Panc1 (cell line): ENCODE results near the gene CXCL11. TPM values are rescaled to one million over a fixed set of nuclear protein-coding genes. Genes with fewer than 3 reads are reported as not detected.
A peak's percentile ranks its signal among the peaks of the same experiment; 100 is the strongest.

Experiments used
- ATAC-seq: fragments of 200-7000 bp; cut with Tn5 transposase; 2 replicates; pipeline ENCODE4 v1.9.1; 2020; ENCODE audit warnings: mild to moderate bottlenecking, moderate library complexity
- Bru-seq: library from RNA; stranded (reverse); fragments of 400-500 nt; gene quantifications from one replicate; lab custom pipeline; 2021; lab: Mats Ljungman, UMichigan
- BruChase-seq, 2 experiments: library from RNA; stranded (reverse); fragments of 400-500 nt; gene quantifications; one replicate each; lab custom pipeline; 2021; lab: Mats Ljungman, UMichigan
- BruUV-seq: library from RNA; stranded (reverse); fragments of 400-500 nt; replicated peaks from 2 replicates; lab custom pipeline; 2021; lab: Mats Ljungman, UMichigan
- CTCF ChIA-PET: fragments of 300-600 bp; sonication (Branson Sonifier 250); formaldehyde crosslinking; loops from one replicate; lab custom pipeline; 2022; ENCODE audit warnings: antibody characterized with exemption; lab: Charles Lee
- POLR2A ChIA-PET: fragments of 300-600 bp; sonication (Branson Sonifier 250); formaldehyde crosslinking; loops from one replicate; lab custom pipeline; 2022; ENCODE audit warnings: antibody characterized with exemption; lab: Charles Lee
- DNase-seq: peaks from one replicate; pipeline ENCODE4 v3.0.0-alpha.2; 2010; ENCODE audit warnings: low read depth, low spot score
- H3K27ac ChIP-seq: 2 replicates; pipeline ENCODE4 v1.5.1; 2011; ENCODE audit warnings: mild to moderate bottlenecking, low read length, inconsistent platforms
- H3K27me3 ChIP-seq: fragments of 200-500 bp; sonication (Bioruptor generic); 2 replicates; pipeline ENCODE4 v1.6.0; 2014; ENCODE audit warnings: low read length, inconsistent platforms; ENCODE audit not compliant: control insufficient read depth, insufficient read depth
- H3K36me3 ChIP-seq: fragments of 200-500 bp; sonication (Bioruptor generic); 2 replicates; pipeline ENCODE4 v1.5.1; 2014; ENCODE audit warnings: inconsistent platforms, mild to moderate bottlenecking, low read length, moderate library complexity; ENCODE audit not compliant: control insufficient read depth, insufficient read depth
- H3K4me1 ChIP-seq: 2 replicates; pipeline ENCODE4 v1.5.1; 2011; ENCODE audit warnings: inconsistent platforms, mild to moderate bottlenecking, low read length, moderate library complexity; ENCODE audit not compliant: control insufficient read depth, insufficient read depth
- H3K4me3 ChIP-seq, 2 experiments: 2 replicates each; pipeline ENCODE4 v1.5.1; 2011 to 2012; ENCODE audit warnings: low read depth in 2 of 2, low read length in 2 of 2, mild to moderate bottlenecking in 2 of 2, inconsistent platforms in 1 of 2, moderate library complexity in 1 of 2
- H3K9me3 ChIP-seq: fragments of 200-500 bp; sonication (Bioruptor generic); 2 replicates; pipeline ENCODE4 v1.5.1; 2014; ENCODE audit warnings: low read depth, mild to moderate bottlenecking, inconsistent platforms, low read length, moderate library complexity; ENCODE audit not compliant: control insufficient read depth, insufficient read depth
- POLR2AphosphoS5 ChIP-seq: IDR thresholded peaks from 2 replicates; pipeline ENCODE4 v1.6.1; 2012; ENCODE audit warnings: mild to moderate bottlenecking, low read depth, low read length, moderate library complexity
- SIN3A ChIP-seq: IDR thresholded peaks from 2 replicates; pipeline ENCODE4 v1.6.1; 2012; ENCODE audit warnings: low read depth, mild to moderate bottlenecking, low read length, moderate library complexity, borderline replicate concordance; ENCODE audit not compliant: insufficient read depth
- TCF7L2 ChIP-seq: IDR thresholded peaks from 2 replicates; pipeline ENCODE4 v1.6.1; 2011; ENCODE audit warnings: mild to moderate bottlenecking, low read depth, low read length, inconsistent platforms
- in situ Hi-C: cut with HindIII; loops from 2 replicates; pipeline ENCODE4 v1.10.0; 2016; ENCODE audit warnings: low sequenced_read_pairs, low pct_unique_long_range_greater_than_20kb
- intact Hi-C: fragments of 100-400 bp; cut with micrococcal nuclease; formaldehyde crosslinking; loops from one replicate; pipeline ENCODE4 v1.10.0; 2022; ENCODE audit not compliant: unreplicated experiment
- long read RNA-seq: library from polyadenylated mRNA; unstranded; transcript quantifications from one replicate; pipeline ENCODE4 v2.0.0, GENCODE V29; 2021; ENCODE audit not compliant: unreplicated experiment
- polyA plus RNA-seq: library from polyadenylated mRNA; unstranded; fragments of >200 nt; gene quantifications from one replicate; pipeline ENCODE4 v1.2.1, GENCODE V29; 2012; ENCODE audit warnings: missing spikeins; ENCODE audit not compliant: insufficient read length
- total RNA-seq: library from RNA; stranded (reverse); gene quantifications from one replicate; pipeline ENCODE4 v1.2.1, GENCODE V29; 2021; ENCODE audit not compliant: unreplicated experiment
- TF ChIP-seq, protein P1 (sequence below): fragments of 450-650 bp; IDR thresholded peaks from 2 replicates; pipeline ENCODE4 v1.5.1; 2017; ENCODE audit warnings: mild to moderate bottlenecking
- TF ChIP-seq, protein P2 (sequence below), 2 experiments: IDR thresholded peaks; 2 replicates each; pipeline ENCODE4 v1.6.1; 2011 to 2012; ENCODE audit warnings: low read depth in 2 of 2, control low read depth in 1 of 2, low read length in 1 of 2, mild to moderate bottlenecking in 1 of 2, moderate library complexity in 1 of 2; ENCODE audit not compliant: insufficient read depth in 1 of 2

Gene CXCL11
- total RNA-seq (not detected), Bru-seq, nascent RNA (not detected), BruChase-seq, experiment 1, labeled RNA remaining after a 2-hour chase (not detected), BruChase-seq, experiment 2, labeled RNA remaining after a 6-hour chase (percentile 10 among the genes with signal in this experiment)
- polyA plus RNA-seq = not detected
- long read RNA-seq = 0 reads

DNA sequence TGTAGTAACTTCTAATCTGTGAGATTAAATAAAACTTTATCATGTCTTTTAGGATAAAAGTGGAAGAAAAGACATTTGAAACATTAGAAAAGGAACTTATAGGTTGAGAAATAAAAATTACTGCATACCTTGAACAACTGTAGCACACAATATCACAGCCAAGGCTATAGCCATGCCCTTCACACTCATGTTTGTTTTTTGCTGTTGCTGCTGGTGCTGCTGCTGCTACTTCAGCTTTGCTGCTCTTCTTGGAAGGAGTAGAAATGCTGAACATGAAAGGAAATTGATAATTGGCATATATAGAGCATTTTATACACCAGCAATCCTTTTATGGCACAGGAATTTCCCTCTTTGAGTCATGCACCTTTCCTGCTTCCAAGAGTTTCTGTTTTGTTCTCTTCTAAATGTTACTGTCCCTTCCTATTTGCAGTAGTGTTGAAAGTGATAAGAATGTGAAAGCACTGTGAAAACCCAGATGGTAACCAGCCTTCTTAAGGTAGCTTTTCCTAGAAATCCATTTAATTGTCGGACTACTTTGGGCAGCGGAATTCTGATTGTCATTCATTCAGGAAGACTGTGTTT lies at the start of gene CXCL11:
Gene CXCL11, minus strand, starts transcription at position 272 of the 582 bp plus-strand sequence. Its CDS starts 83 bp downstream, at position 189.
- no peak within 1 kb of the TSS for H3K27ac ChIP-seq
- in situ Hi-C loops (no loop called here), intact Hi-C loops (no loop called here)
- no TSS peak for BruUV-seq
- no peaks in the 10 kb centered on the region for H3K4me1 ChIP-seq
- DNase-seq (no peak), ATAC-seq (no peak)
- no peak for TF ChIP-seq POLR2AphosphoS5
- TF ChIP-seq, protein P1, sequence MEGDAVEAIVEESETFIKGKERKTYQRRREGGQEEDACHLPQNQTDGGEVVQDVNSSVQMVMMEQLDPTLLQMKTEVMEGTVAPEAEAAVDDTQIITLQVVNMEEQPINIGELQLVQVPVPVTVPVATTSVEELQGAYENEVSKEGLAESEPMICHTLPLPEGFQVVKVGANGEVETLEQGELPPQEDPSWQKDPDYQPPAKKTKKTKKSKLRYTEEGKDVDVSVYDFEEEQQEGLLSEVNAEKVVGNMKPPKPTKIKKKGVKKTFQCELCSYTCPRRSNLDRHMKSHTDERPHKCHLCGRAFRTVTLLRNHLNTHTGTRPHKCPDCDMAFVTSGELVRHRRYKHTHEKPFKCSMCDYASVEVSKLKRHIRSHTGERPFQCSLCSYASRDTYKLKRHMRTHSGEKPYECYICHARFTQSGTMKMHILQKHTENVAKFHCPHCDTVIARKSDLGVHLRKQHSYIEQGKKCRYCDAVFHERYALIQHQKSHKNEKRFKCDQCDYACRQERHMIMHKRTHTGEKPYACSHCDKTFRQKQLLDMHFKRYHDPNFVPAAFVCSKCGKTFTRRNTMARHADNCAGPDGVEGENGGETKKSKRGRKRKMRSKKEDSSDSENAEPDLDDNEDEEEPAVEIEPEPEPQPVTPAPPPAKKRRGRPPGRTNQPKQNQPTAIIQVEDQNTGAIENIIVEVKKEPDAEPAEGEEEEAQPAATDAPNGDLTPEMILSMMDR = no peak
- no peak for TF ChIP-seq SIN3A
- TF ChIP-seq TCF7L2 = no peak
- TF ChIP-seq, protein P2, sequence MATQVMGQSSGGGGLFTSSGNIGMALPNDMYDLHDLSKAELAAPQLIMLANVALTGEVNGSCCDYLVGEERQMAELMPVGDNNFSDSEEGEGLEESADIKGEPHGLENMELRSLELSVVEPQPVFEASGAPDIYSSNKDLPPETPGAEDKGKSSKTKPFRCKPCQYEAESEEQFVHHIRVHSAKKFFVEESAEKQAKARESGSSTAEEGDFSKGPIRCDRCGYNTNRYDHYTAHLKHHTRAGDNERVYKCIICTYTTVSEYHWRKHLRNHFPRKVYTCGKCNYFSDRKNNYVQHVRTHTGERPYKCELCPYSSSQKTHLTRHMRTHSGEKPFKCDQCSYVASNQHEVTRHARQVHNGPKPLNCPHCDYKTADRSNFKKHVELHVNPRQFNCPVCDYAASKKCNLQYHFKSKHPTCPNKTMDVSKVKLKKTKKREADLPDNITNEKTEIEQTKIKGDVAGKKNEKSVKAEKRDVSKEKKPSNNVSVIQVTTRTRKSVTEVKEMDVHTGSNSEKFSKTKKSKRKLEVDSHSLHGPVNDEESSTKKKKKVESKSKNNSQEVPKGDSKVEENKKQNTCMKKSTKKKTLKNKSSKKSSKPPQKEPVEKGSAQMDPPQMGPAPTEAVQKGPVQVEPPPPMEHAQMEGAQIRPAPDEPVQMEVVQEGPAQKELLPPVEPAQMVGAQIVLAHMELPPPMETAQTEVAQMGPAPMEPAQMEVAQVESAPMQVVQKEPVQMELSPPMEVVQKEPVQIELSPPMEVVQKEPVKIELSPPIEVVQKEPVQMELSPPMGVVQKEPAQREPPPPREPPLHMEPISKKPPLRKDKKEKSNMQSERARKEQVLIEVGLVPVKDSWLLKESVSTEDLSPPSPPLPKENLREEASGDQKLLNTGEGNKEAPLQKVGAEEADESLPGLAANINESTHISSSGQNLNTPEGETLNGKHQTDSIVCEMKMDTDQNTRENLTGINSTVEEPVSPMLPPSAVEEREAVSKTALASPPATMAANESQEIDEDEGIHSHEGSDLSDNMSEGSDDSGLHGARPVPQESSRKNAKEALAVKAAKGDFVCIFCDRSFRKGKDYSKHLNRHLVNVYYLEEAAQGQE (IDR thresholded peaks at IDR 0.05; ENCODE audit: insufficient read depth in 1 of 2, low read depth in 2 of 2, low read length in 1 of 2) = no peak
- no peak within 1 kb of the TSS for H3K4me3 ChIP-seq
- CTCF ChIA-PET = no interaction called here
- no peaks in the 10 kb centered on the region for H3K36me3 ChIP-seq
- POLR2A ChIA-PET = interaction anchor here (0.5 kb wide), 1 partner anchor 1639 kb away, joined by 5 read pairs; no protein-coding TSS in a partner anchor
- no peaks in the 10 kb centered on the region for H3K27me3 ChIP-seq
- H3K9me3 ChIP-seq = no peaks in the 10 kb centered on the region

DNA sequence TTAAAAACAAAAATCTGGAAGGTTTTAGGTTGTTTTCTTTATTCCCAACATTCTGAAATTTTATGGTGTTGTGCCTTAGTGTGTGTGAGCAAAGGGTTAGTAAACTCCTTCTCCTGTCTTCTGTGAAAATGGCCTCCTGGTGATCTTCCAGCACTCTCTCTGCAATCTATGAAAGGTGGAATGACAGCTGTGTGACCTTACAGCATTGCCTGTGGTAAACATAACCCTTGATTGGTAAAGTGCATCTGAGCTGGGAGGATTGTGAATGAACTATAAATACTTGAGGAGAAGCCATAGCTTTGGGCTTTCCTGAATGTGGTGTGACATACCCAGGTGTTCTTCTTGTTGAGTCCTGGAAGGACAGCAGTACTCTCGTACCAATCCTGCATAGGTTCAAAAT lies 48.7 kb upstream of the CXCL11 start:
- Histone ChIP-seq H3K36me3 (no peaks in the 10 kb centered on the region), H3K4me1 (no peaks in the 10 kb centered on the region), H3K4me3 (no peak overlapping the region), H3K27me3 (no peaks in the 10 kb centered on the region; the same call in 1 of the 2 replicates), H3K27ac (no peak overlapping the region), H3K9me3 (no peaks in the 10 kb centered on the region)
- in situ Hi-C loops = no loop called here
- CTCF ChIA-PET = interaction anchor here (1.2 kb wide), 1 partner anchor 19 kb away, joined by 6 read pairs; no protein-coding TSS in a partner anchor
- intact Hi-C loops = no loop called here
- TF ChIP-seq SIN3A (no peak), TCF7L2 (no peak), POLR2AphosphoS5 (no peak)
- TF ChIP-seq, protein P1 = no peak
- TF ChIP-seq, protein P2 (IDR thresholded peaks at IDR 0.05; ENCODE audit: insufficient read depth in 1 of 2, low read depth in 2 of 2, low read length in 1 of 2) = no peak
- no peak for DNase-seq
- no peak for ATAC-seq
- POLR2A ChIA-PET = no interaction called here
- BruUV-seq = no TSS peak
